BE2C (cell line): ENCODE results near the gene OR52I1. TPM values are rescaled to one million over a fixed set of nuclear protein-coding genes. Genes with fewer than 3 reads are reported as not detected.

ENCODE experiments used
- DNase-seq: peaks from one replicate; pipeline ENCODE4 v3.0.0-alpha.2; 2020
- H3K27me3 ChIP-seq: fragments of 250-450 bp; sonication (Bioruptor Pico); 2 replicates; pipeline ENCODE4 v1.5.1; 2020; ENCODE audit warnings: mild to moderate bottlenecking
- H3K36me3 ChIP-seq: fragments of 250-450 bp; sonication (Bioruptor Pico); 2 replicates; pipeline ENCODE4 v1.5.1; 2020; ENCODE audit warnings: mild to moderate bottlenecking
- H3K4me1 ChIP-seq: fragments of 250-450 bp; sonication (Bioruptor Pico); 2 replicates; pipeline ENCODE4 v1.5.1; 2020
- H3K4me3 ChIP-seq: 2 replicates; pipeline ENCODE4 v1.5.1; 2011; ENCODE audit warnings: low read depth, low read length
- H3K9me3 ChIP-seq: fragments of 250-450 bp; sonication (Bioruptor Pico); 2 replicates; pipeline ENCODE4 v1.5.1; 2020
- CTCF ChIP-seq: IDR thresholded peaks from 2 replicates; pipeline ENCODE4 v1.5.1; 2012; ENCODE audit warnings: mild to moderate bottlenecking, low read depth, low read length
- polyA plus RNA-seq: library from polyadenylated mRNA; unstranded; fragments of >200 nt; gene quantifications from one replicate; pipeline ENCODE4 v1.2.1, GENCODE V29; 2012; ENCODE audit warnings: low read depth, missing spikeins; ENCODE audit not compliant: insufficient read length, insufficient read depth

The OR52I1 gene
- not detected for polyA plus RNA-seq

- no peaks in the 10 kb centered on the region for H3K4me1 ChIP-seq
- DNase-seq: no peak
- no peaks in the 10 kb centered on the region for H3K27me3 ChIP-seq
- no peak for TF ChIP-seq CTCF
- H3K9me3 ChIP-seq: no peaks in the 10 kb centered on the region
- H3K36me3 ChIP-seq: no peaks in the 10 kb centered on the region
- no peak within 1 kb of the TSS for H3K4me3 ChIP-seq
Measured at GRCh38 chr11:4593739-4594138, at the start of gene OR52I1. TSS of gene OR52I1 (plus strand) at chr11:4594039. CDS start at chr11:4594039, 0 bp downstream.

- H3K36me3 ChIP-seq: no peaks in the 10 kb centered on the region
- no peak within 1 kb of the TSS for H3K4me3 ChIP-seq
- no peaks in the 10 kb centered on the region for H3K27me3 ChIP-seq
- no peak for TF ChIP-seq CTCF
- no peaks in the 10 kb centered on the region for H3K4me1 ChIP-seq
- no peaks in the 10 kb centered on the region for H3K9me3 ChIP-seq
- DNase-seq: no peak
Measured at GRCh38 chr11:4544891-4545290, 48.9 kb upstream of the OR52I1 start, which contains the start of gene OR52M1. TSS of gene OR52M1 (plus strand) at chr11:4545191. CDS start at chr11:4545191, 0 bp downstream.

DNA sequence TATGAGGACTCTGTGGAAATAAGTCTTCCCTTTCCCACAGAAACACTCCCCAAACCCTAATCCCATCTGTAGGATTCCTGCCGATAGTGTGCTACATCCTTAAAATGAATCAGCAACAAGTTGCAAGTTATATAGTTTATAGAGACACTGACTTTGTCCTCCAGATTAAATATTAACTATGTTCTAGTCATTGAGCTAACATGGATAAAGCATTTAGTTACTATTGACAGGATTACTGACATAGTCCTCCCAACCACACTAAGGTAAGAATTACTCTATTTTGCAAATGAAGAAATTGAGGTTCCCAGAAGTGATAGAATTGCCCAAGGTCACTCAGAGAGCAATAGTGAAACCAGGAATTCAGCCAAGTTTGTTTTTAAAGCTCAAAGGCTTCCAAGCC, 47.0 kb upstream of the OR52I1 start:
- Histone ChIP-seq H3K4me3 (no peak overlapping the region), H3K27me3 (no peaks in the 10 kb centered on the region), H3K36me3 (no peaks in the 10 kb centered on the region), H3K4me1 (no peaks in the 10 kb centered on the region), H3K9me3 (no peaks in the 10 kb centered on the region)
- no peak for DNase-seq
- TF ChIP-seq CTCF: no peak

DNA sequence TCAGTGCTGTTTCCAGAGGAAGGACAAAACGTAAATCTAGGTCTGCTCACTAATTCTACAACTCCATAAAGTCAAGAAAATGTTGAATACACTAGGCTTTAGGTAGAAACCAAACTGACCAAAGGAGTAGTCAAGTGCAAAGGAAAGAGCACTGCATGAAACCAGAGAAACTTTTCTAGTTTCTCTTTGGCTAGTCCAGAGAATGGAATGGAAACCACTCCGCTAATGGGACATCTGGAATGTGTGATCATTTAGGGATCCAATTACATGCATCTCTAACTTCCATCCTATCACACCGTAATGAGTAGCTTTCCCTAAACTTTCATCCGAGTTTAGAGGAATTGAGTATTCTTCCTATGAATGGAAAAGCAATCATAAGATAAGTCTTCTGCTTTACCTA, 46.4 kb upstream of the OR52I1 start:
- no peaks in the 10 kb centered on the region for H3K4me1 ChIP-seq
- no peaks in the 10 kb centered on the region for H3K27me3 ChIP-seq
- H3K9me3 ChIP-seq: no peaks in the 10 kb centered on the region
- no peak for TF ChIP-seq CTCF
- H3K36me3 ChIP-seq: no peaks in the 10 kb centered on the region
- no peak for DNase-seq
- no peak overlapping the region for H3K4me3 ChIP-seq

GRCh38 chr11:4551346-4551979, 42.4 kb upstream of the OR52I1 start:
- H3K4me3 ChIP-seq: no peak overlapping the region
- peak; percentile 39 for TF ChIP-seq CTCF
- no peaks in the 10 kb centered on the region for H3K4me1 ChIP-seq
- no peaks in the 10 kb centered on the region for H3K27me3 ChIP-seq
- no peaks in the 10 kb centered on the region for H3K36me3 ChIP-seq
- no peaks in the 10 kb centered on the region for H3K9me3 ChIP-seq
- DNase-seq: no peak

- no peaks in the 10 kb centered on the region for H3K36me3 ChIP-seq
- no peaks in the 10 kb centered on the region for H3K4me1 ChIP-seq
- H3K9me3 ChIP-seq: no peaks in the 10 kb centered on the region
- H3K27me3 ChIP-seq: no peaks in the 10 kb centered on the region
- no peak overlapping the region for H3K4me3 ChIP-seq
- TF ChIP-seq CTCF: no peak
- DNase-seq: no peak
Measured at GRCh38 chr11:4559527-4560440, 34.1 kb upstream of the OR52I1 start.
